Stomach (tissue), 9 donors: ENCODE data around the gene GJD4. TPM values are rescaled to one million over a fixed set of nuclear protein-coding genes. Genes with fewer than 3 reads are reported as not detected.
A peak's percentile ranks its signal among the peaks of the same experiment; 100 is the strongest.

Experiments used
- DNase-seq, 2 donors: peaks; one replicate each; pipeline versions ENCODE4 v3.0.0 to v3.0.0-alpha.2; 2013 to 2019
- H3K27ac ChIP-seq, 5 donors: fragments of 200-600 bp in 4 of 5; sonication (generic) in 4 of 5; one replicate each; pipeline ENCODE4 v1.5.1; 2013 to 2019; ENCODE audit warnings: mild to moderate bottlenecking in 1 of 5, moderate library complexity in 1 of 5
- H3K27me3 ChIP-seq, 3 donors: fragments of 200-600 bp; sonication (generic); one replicate each; pipeline ENCODE4 v1.5.1; 2017 to 2019; ENCODE audit warnings: mixed run types in 1 of 3
- H3K36me3 ChIP-seq, 4 donors: fragments of 200-600 bp; sonication (generic); 1 replicate in 3 of 4; 2 replicates in 1 of 4; pipeline ENCODE4 v1.5.1; 2016 to 2019
- H3K4me1 ChIP-seq, 4 donors: fragments of 200-600 bp; sonication (generic); one replicate each; pipeline ENCODE4 v1.5.1; 2016 to 2019
- H3K4me3 ChIP-seq, 4 donors: fragments of 200-600 bp; sonication (generic) in 3 of 4; one replicate each; pipeline ENCODE4 v1.5.1; 2016 to 2019; ENCODE audit warnings: mild to moderate bottlenecking in 1 of 4
- H3K9me3 ChIP-seq, 4 donors: fragments of 200-600 bp; sonication (generic); one replicate each; pipeline ENCODE4 v1.5.1; 2016 to 2019
- EP300 ChIP-seq: sonication (generic); formaldehyde crosslinking; IDR thresholded peaks from one replicate; pipeline ENCODE4 v1.6.1; 2017; ENCODE audit warnings: antibody characterized with exemption
- POLR2A ChIP-seq, 4 donors: fragments of 450-650 bp; IDR thresholded peaks; one replicate each; pipeline ENCODE4 v1.6.1; 2016; ENCODE audit warnings: antibody characterized with exemption in 4 of 4, control low read depth in 2 of 4, mild to moderate bottlenecking in 1 of 4, moderate library complexity in 1 of 4
- POLR2AphosphoS5 ChIP-seq, 3 donors: sonication (generic); formaldehyde crosslinking; IDR thresholded peaks; one replicate each; pipeline ENCODE4 v1.6.1; 2016; ENCODE audit warnings: antibody characterized with exemption in 3 of 3
- WGBS, 5 donors: extraction: QIAGEN DNeasy Blood & Tissue Kit in 3 of 5; methylation state at CpG; one replicate each; pipeline versions ENCODE4 v1.1.5 to v1.1.7; 2013 to 2018; 5-methylcytosine and 5-hydroxymethylcytosine counted together
- intact Hi-C: fragments of 100-400 bp; cut with DNase I; formaldehyde crosslinking; loops from one replicate; pipeline ENCODE4 v1.15.1; 2023; ENCODE audit warnings: low total_unique reads
- polyA plus RNA-seq, 3 donors: library from polyadenylated mRNA; stranded (reverse); fragments of 200-250 nt; gene quantifications; one replicate each; pipeline ENCODE4 v1.2.3, GENCODE V29; 2013
- total RNA-seq, 5 donors: library from RNA; depleted of rRNA; stranded (reverse); fragments of >200 nt; gene quantifications; one replicate each; pipeline versions ENCODE4 v1.1.0 to v1.2.3, GENCODE V29; 2014 to 2016
- TF ChIP-seq, protein P1 (sequence below), 7 experiments: fragments of 450-650 bp in 4 of 7; fragments of 200-600 bp in 3 of 7; sonication (generic) in 3 of 7; IDR thresholded peaks; one replicate each; pipeline ENCODE4 v1.5.1; 2016 to 2019; ENCODE audit warnings: antibody characterized with exemption in 7 of 7, control low read depth in 2 of 7, mild to moderate bottlenecking in 1 of 7
- donor health status: healthy with polysubstance abuse.
- donor health status: Bipolar disorder and iron deficiency.
- donor health status: healthy.

The GJD4 gene
- total and polyA plus RNA-seq, 8 donors = not detected

DNA sequence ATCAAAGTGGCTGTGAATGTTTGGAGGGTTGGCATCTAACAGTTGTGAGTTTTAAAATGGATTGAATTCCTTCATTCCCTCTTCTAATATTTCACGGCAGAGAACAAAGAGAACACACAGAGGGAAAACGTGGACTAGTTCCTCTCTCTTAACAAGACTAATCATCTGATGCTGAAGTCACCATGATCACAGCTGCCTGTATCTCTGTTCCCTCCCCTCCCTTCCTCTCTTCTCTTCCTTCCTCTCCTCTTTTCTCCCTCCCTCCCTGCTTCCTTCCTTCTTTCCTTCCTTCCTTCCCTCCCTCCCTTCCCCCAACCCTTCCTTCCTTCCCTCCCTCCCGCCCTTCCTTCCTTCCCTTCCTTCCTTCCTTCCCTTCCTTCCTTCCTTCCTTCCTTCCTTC, 10.0 kb upstream of the GJD4 start:
- Histone ChIP-seq H3K9me3 (peaks cover 0 to 7% (median 4%) of the 10 kb centered on the region in 4 donors), H3K4me1 (no peaks in the 10 kb centered on the region), H3K36me3 (no peaks in the 10 kb centered on the region), H3K4me3 (no peak overlapping the region), H3K27ac (no peak overlapping the region), H3K27me3 (peaks cover 0 to 2% (median 0%) of the 10 kb centered on the region in 3 donors)
- DNase-seq = no peak
- TF ChIP-seq POLR2A (IDR thresholded peaks at IDR 0.05) = no peak
- TF ChIP-seq POLR2AphosphoS5 (IDR thresholded peaks at IDR 0.05) = no peak
- TF ChIP-seq EP300 = no peak
- TF ChIP-seq, protein P1, sequence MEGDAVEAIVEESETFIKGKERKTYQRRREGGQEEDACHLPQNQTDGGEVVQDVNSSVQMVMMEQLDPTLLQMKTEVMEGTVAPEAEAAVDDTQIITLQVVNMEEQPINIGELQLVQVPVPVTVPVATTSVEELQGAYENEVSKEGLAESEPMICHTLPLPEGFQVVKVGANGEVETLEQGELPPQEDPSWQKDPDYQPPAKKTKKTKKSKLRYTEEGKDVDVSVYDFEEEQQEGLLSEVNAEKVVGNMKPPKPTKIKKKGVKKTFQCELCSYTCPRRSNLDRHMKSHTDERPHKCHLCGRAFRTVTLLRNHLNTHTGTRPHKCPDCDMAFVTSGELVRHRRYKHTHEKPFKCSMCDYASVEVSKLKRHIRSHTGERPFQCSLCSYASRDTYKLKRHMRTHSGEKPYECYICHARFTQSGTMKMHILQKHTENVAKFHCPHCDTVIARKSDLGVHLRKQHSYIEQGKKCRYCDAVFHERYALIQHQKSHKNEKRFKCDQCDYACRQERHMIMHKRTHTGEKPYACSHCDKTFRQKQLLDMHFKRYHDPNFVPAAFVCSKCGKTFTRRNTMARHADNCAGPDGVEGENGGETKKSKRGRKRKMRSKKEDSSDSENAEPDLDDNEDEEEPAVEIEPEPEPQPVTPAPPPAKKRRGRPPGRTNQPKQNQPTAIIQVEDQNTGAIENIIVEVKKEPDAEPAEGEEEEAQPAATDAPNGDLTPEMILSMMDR (IDR thresholded peaks at IDR 0.05) = no peak
- 36 to 48% (median 38%) methylated on average over 3 of the region's 3 CpGs for WGBS, 5 donors
- intact Hi-C loops = no loop called here

DNA sequence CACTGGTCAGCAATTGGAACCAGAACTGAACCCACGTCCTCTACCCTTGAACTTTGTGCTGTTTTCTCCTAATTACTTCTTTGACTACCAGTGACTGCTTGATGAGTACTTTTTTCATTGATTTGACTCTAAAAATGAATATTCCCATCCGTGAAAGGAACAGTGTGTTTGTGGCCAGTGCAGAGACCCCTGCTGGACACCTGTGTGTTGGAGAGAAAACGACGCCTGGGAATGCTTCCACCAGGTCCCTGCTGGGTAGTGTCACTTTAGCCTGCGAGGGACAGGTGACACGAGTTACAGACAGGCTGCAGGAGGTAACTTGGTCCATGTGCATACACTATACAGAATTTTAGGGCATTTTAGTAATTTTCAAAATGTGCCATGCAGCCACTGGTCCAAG, 6.8 kb upstream of the GJD4 start:
- peaks cover 0 to 6% (median 0%) of the 10 kb centered on the region in 4 donors for H3K9me3 ChIP-seq
- DNase-seq = peak in 1 of 2 donors; percentile 23
- H3K27ac ChIP-seq = no peak overlapping the region
- no peak overlapping the region for H3K4me3 ChIP-seq
- peaks cover 0 to 8% (median 4%) of the 10 kb centered on the region in 3 donors for H3K27me3 ChIP-seq
- WGBS, 5 donors = 27 to 38% (median 31%) methylated on average over 6 of the region's 6 CpGs
- intact Hi-C loops = no loop called here
- no peaks in the 10 kb centered on the region for H3K4me1 ChIP-seq
- H3K36me3 ChIP-seq = no peaks in the 10 kb centered on the region
- TF ChIP-seq, protein P1 (IDR thresholded peaks at IDR 0.05) = peak in 1 of 7 experiments; percentile 15
- TF ChIP-seq POLR2A (IDR thresholded peaks at IDR 0.05) = no peak
- TF ChIP-seq POLR2AphosphoS5 (IDR thresholded peaks at IDR 0.05) = no peak
- TF ChIP-seq EP300 = no peak

DNA sequence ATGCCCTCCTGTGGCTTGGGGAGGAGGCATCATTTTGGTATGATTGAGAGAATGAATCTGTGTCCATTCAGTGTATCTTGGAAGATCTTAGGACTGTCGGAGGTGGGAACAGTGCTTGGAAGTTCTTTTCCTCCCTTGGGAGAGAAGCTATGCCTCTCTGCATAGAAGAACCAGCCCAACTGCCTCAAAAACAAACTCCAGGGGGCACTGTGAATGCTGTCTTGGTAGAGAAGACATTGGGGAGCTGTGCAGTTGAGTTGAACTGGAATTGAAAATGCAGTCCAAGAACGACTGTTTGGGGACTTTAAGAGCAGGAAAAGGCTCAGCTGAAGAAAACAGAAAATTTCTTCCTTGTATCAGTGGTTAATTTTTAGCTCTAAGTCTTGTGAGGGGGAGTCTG, 4.9 kb upstream of the GJD4 start:
- Histone ChIP-seq H3K9me3 (peaks cover 0 to 6% (median 0%) of the 10 kb centered on the region in 4 donors), H3K4me3 (no peak overlapping the region), H3K4me1 (no peaks in the 10 kb centered on the region), H3K27me3 (peaks cover 0 to 16% (median 4%) of the 10 kb centered on the region in 3 donors), H3K36me3 (no peaks in the 10 kb centered on the region), H3K27ac (no peak overlapping the region)
- intact Hi-C loops = no loop called here
- no peak for TF ChIP-seq POLR2A (IDR thresholded peaks at IDR 0.05)
- no peak for TF ChIP-seq POLR2AphosphoS5 (IDR thresholded peaks at IDR 0.05)
- TF ChIP-seq, protein P1 (IDR thresholded peaks at IDR 0.05) = no peak
- TF ChIP-seq EP300 = no peak
- DNase-seq = no peak
- 61 to 78% (median 69%) methylated on average over 2 of the region's 2 CpGs for WGBS, 5 donors

DNA sequence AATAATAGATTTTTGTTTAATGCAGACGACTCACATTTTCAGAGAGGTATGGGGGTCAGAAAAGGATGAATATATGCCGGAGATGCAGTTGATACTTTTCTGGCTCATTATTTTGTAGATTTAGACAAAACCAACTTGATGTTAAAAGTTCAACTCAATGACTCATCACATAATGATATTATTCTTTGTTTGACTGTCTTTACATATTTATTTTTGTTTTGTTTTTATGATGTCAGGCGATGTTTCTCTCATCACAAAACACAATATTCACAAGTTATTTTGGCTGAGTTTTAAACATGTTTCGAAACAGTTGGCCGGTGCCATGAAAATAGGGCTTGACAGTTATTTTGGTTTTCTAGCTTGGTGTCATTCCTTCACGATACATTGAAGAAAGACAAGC, 1.3 kb downstream of the GJD4 start:
- Histone ChIP-seq H3K4me3 (no peak overlapping the region), H3K4me1 (peaks cover 11 to 13% (median 12%) of the 10 kb centered on the region in 4 donors), H3K36me3 (no peaks in the 10 kb centered on the region), H3K27ac (no peak overlapping the region), H3K9me3 (peaks cover 0 to 7% (median under 1%) of the 10 kb centered on the region in 4 donors), H3K27me3 (peaks cover 0 to 72% (median 21%) of the 10 kb centered on the region in 3 donors)
- no peak for DNase-seq
- 71 to 84% (median 81%) methylated on average over 6 of the region's 6 CpGs for WGBS, 5 donors
- TF ChIP-seq POLR2AphosphoS5 (IDR thresholded peaks at IDR 0.05) = no peak
- TF ChIP-seq, protein P1 (IDR thresholded peaks at IDR 0.05) = no peak
- TF ChIP-seq EP300 = no peak
- no peak for TF ChIP-seq POLR2A (IDR thresholded peaks at IDR 0.05)
- intact Hi-C loops = no loop called here
